ENCODE measurements around the gene CCDC178.
"Not testable (repeated sequence)": the region's sequence is repeated elsewhere in the genome, so short reads cannot be mapped to it uniquely, and the experiment has no call there.

CCDC178 gene

GRCh38 chr18:33356735-33357134 lies 83.8 kb downstream of the CCDC178 start:
- DNase-seq (ENCODE audit: low read depth in 2 of 2) = no peak

DNA sequence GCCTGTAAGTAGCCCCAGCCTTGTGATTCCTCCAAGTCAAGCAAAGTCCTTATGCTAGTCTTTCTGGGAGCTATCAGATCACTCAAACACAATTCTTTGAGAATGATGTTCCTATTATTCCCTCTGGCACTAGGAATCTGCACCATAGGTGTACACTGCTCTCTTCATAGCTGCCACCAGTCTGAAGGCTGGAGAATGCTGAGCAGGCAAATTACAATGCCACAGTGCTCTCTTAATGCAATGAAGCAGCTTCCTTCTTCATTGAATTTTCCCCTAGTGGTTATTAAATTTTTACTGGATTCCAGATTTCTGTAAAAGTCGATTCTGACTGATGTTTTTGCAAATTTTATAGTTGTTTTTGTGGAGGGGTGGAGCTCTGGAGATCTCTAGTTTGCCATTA lies 84.8 kb downstream of the CCDC178 start:
- DNase-seq (ENCODE audit: low read depth in 2 of 2) = no peak

DNA sequence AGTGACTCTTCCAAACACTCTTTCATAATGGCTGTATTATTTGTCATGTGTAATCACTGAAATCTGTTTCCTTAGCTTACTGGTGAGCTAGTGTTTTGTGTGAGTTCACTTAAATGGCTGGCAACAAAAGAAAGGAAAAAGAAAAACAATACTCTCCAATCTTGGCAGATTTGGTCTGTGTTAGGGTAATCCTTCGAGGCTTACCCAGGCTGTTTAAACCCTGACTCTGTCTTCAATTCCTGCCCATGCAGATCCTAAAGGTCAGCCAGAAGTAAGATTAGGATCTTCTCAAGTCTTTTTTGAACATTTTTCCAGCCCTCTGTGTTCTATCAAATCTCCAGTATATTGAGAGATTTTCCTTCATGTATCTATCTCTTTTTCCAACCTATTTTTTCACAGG lies 85.3 kb downstream of the CCDC178 start:
- no peak for DNase-seq (ENCODE audit: low read depth in 2 of 2)

GRCh38 chr18:33350256-33350655 lies 90.3 kb downstream of the CCDC178 start:
- DNase-seq (ENCODE audit: low read depth in 2 of 2) = no peak

- not testable (repeated sequence) for DNase-seq (ENCODE audit: low read depth in 2 of 2)
Observed at GRCh38 chr18:33339733-33340132, 100.8 kb downstream of the CCDC178 start.

- DNase-seq (ENCODE audit: low read depth in 2 of 2) = no peak
Observed at GRCh38 chr18:33334781-33335180, 105.7 kb downstream of the CCDC178 start.

DNA sequence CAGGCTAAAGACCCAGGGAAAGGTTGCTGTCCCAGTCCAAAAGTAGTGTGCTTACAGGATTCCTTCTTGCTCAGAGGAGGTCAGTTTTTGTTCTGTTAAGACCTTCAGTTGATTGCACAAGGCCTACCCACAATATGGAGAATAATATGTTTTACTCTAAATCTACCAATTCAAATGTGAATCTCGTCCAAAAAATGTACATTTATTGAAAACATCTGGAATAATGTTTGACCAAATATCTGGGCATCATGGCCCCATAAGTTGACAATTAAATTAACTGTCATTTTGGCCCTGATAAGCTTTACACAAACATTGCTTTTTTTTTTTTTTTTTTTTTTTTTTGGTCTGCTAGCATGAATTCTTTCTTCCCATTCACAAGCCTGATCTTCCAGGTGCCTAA lies 109.8 kb downstream of the CCDC178 start:
- no peak for DNase-seq (ENCODE audit: low read depth in 2 of 2)

GRCh38 chr18:33326975-33327374 lies 113.5 kb downstream of the CCDC178 start:
- no peak for DNase-seq (ENCODE audit: low read depth in 2 of 2)

DNA sequence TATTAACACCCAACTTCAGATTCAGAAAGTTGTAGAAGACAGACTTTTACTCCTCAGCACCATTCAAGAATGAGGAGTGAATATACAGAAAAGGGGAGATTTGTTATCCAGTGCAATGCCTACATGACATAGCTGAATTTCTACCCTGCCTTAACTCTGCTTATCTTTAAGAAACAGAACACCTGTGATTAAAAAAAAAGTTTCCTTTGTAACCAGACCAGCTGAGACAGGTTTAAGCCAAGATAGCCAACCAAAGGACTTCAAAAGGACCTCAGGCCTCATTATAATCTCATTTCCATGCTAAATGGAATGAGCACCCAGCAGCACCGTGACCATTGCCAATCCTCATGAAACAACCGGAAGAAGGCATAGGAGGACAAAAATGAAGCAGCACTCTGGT lies 122.9 kb downstream of the CCDC178 start:
- DNase-seq (ENCODE audit: low read depth in 2 of 2) = no peak

DNA sequence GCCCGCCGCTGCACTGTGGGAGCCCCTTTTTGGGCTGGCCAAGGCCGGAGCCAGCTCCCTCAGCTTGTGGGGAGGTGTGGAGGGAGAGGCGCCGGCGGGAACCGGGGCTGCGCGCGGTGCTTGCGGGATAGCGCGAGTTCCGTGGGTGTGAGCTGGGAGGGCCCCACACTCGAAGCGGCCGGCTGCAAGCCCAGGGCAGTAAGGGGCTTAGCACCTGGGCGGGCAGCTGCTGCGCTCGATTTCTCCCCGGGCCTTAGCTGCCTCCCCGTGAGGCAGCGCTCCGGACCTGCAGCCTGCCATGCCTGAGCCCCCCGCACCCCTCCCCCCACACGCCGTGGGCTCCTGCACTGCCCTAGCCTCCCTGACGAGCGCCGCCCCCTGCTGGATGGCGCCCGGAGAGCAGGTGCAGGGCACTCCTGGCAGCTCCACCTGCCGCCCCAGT lies 124.4 kb downstream of the CCDC178 start:
- no peak for DNase-seq (ENCODE audit: low read depth in 2 of 2)

DNA sequence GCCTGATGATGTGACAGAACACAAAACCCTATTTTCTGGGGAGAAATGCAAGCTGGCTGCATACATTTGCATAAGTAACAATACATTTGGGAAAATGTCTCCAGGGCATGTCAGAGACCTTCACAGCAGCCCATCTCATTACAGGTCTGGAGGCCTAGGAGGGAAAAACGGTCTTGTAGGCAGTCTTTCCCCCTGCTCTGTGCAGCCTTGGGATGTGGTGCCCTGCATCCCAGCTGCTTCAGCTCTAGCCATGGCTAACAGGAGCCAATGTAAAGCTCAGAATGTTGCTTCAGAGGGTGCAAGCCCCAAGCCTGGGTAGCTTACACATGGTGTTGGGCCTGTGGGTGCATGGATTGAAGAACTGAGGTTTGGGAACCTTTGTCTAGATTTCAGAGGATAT lies 133.0 kb downstream of the CCDC178 start:
- no peak for DNase-seq (ENCODE audit: low read depth in 2 of 2)

DNA sequence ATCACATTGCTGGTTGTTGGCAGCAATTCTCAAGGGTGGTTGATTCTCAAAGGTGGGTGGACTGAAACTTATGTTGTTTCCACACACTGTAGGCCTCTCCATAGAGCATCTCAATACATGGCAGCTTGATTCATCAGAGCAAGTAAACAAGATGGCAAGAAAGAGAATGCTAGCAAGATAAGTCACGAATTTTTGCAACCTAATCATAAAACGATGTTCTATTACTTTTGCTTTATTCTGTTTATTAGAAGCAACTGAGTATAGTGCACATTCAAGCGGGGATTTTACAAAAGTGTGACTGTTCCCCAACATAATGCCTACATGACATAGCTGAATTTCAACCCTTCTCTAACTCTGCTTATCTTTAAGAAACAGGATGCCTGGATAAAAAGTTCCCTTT lies 136.2 kb downstream of the CCDC178 start:
- no peak for DNase-seq (ENCODE audit: low read depth in 2 of 2)

- no peak for DNase-seq (ENCODE audit: low read depth in 2 of 2)
Observed at GRCh38 chr18:33291539-33291938, 149.0 kb downstream of the CCDC178 start.

DNA sequence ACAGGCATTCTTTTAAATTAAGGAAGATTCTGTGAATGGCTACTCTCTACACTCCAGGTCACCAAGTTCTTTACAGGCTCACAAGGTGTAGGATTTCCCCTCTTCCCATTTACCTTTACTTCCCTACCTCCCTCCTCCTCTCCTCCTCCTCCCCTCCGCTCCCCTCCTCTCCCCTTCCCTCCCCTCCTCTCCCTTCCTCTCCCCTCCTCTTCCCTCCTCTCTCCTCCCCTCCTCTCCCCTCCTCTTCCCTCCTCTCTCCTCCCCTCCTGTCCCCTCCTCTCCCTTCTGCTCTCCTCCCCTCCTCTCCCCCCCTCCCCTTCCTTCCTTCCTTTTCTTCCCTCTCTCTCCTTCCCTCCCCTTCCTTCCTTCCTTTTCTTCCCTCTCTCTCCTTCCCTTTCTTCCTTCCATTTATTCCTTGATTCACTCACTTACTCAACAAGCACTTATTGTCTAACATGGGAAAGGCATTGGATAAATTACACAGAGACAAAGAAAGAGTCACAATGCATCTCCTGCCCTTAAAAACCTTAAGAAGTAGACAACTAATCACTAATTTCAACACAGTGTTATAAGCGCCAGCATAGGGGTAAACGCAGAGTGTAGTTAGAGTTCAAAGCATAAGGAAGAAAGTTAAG lies 152.3 kb downstream of the CCDC178 start:
- no peak for DNase-seq (ENCODE audit: low read depth in 2 of 2)

GRCh38 chr18:33282709-33283333 lies 157.7 kb downstream of the CCDC178 start:
- DNase-seq (ENCODE audit: low read depth in 2 of 2) = no peak

- DNase-seq (ENCODE audit: low read depth in 2 of 2) = no peak
Observed at GRCh38 chr18:33282142-33282541, 158.4 kb downstream of the CCDC178 start.

DNA sequence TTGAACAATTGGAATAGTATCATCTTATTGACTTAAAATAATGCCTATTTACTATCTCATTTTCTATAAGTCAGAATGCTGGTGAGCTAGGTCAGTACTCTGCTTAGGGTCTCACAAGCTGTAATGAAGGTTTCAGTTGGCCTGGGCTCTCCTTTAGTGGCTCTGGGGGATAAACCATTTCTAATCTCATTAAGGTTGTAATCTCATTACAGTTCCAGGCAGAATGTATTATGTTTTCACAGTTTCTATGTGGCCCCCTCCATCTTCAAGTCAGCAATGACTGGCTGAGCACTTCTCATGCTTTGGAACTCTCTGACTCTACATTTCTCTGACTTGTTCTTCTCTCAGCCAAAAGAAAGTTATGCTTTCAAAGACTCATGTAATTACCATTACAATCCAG lies 163.1 kb downstream of the CCDC178 start:
- no peak for DNase-seq (ENCODE audit: low read depth in 2 of 2)

DNA sequence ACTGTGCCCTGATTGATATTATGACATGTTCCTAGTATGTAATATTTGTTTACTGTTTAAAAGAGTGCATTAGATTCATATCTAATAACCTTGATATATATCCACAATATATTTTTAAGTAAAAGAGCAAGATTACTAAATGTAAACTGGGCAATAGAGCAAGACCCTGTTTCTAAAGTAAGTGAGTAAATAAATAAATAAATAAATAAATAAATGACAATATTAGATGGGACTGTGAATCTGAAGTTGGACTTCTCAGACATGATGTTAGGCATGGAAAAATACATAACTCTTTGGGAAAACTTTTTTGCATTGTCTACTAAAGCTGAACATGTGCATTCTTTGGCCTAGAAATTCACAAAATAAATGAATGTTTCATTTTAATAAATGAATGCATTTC lies 164.7 kb downstream of the CCDC178 start:
- DNase-seq (ENCODE audit: low read depth in 2 of 2) = no peak

DNA sequence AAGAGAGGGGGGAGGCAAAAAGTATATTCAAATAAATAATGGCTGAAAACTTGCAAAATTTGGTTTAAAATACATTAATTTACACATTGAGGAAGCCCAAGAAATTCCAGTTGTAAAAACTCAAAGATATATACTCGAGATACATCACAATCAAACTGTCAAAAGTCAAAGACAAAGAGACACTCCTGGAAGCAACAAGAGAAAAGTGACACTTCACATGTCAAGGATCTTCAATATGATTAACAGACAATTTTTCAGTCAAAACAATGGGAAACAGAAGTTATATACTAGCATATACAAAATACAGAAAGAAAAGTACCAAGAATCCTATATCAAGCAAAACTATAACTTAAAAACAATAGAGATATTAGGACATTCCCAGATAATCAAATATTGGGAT lies 170.2 kb downstream of the CCDC178 start:
- DNase-seq (ENCODE audit: low read depth in 2 of 2) = no peak

GRCh38 chr18:33269223-33269622 lies 171.3 kb downstream of the CCDC178 start:
- DNase-seq (ENCODE audit: low read depth in 2 of 2) = no peak

DNA sequence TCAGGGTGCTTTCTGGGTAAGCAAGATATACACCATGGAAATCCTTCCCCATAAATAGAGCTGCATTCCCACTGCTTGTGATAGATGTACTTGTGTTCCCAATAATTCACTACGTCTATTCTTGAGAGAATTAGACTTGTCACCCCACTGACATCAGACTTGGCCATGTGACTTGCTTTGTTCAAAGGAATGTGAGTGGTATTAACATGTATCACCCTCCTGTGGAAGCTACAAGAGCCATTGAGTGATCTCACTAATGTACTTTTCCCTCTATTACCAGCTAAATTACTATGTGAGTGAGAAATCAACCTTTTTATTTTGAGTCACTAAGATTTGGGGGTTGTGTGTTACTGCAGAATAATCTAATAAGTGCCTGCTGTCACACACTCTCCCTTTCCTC lies 176.0 kb downstream of the CCDC178 start:
- no peak for DNase-seq (ENCODE audit: low read depth in 2 of 2)

DNA sequence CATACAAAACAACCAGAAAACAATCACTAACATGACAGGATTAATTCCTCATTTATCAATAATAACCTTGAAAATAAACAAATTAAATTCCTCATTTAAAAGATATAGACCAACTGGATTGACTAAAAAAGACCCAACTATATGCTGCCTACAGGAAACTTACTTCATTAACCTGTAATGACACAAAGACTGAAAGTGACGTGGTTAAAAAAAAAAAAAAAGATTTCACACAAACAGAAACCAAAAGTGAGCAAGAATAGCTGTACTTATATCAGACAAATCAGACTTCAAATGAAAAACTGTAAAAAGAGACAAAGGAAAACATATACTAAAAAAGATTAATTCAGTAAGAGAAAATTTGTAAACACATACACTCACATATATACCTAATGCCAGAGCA lies 201.2 kb downstream of the CCDC178 start:
- no peak for DNase-seq (ENCODE audit: low read depth in 2 of 2)

GRCh38 chr18:33232318-33232626 lies 208.2 kb downstream of the CCDC178 start:
- DNase-seq (ENCODE audit: low read depth in 2 of 2) = no peak

Data from stimulated activated CD4-positive, alpha-beta T cell treated with anti-CD3 and anti-CD28 coated beads, Interleukin-15, amount 100 ng/mL, for 48 hours (primary cell).